Measurements from ENCODE around the gene ANKS3.

DNA sequence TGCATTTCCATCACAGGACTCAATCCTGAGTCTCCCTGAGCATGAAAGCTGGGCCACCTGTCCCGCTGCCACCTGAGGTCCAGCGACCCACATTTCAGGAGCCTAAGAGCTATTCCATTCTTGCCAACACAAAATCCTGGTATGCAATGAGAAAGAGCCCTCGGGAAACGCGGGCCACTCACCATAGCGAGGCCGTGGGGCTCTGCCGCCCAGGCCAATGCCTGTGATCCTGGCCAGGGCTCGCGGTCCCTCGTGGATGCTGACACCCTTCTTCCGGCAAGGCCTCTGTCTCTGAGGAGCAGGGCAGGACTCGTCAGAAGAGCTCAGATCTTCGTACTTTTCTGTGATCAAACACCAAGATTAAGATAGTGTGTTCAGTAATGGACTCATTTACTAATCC lies 29.2 kb downstream of the ANKS3 start:
- TF ChIP-seq, protein P1, sequence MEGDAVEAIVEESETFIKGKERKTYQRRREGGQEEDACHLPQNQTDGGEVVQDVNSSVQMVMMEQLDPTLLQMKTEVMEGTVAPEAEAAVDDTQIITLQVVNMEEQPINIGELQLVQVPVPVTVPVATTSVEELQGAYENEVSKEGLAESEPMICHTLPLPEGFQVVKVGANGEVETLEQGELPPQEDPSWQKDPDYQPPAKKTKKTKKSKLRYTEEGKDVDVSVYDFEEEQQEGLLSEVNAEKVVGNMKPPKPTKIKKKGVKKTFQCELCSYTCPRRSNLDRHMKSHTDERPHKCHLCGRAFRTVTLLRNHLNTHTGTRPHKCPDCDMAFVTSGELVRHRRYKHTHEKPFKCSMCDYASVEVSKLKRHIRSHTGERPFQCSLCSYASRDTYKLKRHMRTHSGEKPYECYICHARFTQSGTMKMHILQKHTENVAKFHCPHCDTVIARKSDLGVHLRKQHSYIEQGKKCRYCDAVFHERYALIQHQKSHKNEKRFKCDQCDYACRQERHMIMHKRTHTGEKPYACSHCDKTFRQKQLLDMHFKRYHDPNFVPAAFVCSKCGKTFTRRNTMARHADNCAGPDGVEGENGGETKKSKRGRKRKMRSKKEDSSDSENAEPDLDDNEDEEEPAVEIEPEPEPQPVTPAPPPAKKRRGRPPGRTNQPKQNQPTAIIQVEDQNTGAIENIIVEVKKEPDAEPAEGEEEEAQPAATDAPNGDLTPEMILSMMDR (IDR thresholded peaks at IDR 0.05 in 4 of 5, conservative IDR thresholded peaks at IDR 0.05 in 1 of 5), result no peak
- no peak for TF ChIP-seq POLR2A (IDR thresholded peaks at IDR 0.05)

All from gastrocnemius medialis (tissue), 4 donors.